Effector CD8-positive, alpha-beta T cell (primary cell): ENCODE results near the gene CLEC16A.

Experiments
- DNase-seq: peaks from one replicate; lab custom pipeline; 2025; lab: John Stamatoyannopoulos, UW

The CLEC16A gene

DNA sequence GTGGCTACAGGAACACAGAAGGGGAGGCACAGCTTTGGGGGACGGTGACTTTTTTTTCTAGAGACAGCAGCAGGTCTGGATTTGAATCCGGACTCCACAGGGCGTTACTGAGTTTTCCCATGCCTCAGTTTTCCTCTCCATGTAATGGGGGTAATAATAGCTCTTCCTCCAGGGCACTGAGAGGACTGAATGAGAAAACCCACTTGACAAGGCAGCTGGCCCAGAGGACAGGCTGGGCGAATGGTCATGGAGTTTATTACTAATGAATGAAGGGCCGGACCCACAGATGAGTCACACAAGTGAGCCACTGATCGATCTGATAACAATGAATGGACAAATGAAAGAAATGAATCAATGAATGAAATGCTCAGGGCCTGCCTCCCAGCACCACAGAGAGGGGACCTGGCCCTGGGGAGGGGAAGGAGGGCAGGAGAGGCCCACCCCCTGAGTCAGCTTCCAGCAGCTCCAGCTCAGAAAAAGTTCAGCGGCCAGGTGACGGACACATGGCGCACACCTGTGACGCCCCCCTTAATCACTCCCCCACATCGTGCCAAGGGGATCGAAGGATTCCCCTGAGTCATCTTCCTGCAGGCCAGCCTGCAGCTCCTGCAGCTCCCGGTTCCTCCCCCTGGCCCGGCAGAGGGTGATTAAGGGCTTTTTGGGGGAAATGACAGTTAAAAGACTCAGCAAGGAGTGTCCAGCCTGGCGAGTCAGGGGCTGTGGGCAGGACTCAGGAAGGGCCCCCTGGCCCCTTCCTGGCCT lies 257.3 kb downstream of the CLEC16A start:
- no peak for DNase-seq

DNA sequence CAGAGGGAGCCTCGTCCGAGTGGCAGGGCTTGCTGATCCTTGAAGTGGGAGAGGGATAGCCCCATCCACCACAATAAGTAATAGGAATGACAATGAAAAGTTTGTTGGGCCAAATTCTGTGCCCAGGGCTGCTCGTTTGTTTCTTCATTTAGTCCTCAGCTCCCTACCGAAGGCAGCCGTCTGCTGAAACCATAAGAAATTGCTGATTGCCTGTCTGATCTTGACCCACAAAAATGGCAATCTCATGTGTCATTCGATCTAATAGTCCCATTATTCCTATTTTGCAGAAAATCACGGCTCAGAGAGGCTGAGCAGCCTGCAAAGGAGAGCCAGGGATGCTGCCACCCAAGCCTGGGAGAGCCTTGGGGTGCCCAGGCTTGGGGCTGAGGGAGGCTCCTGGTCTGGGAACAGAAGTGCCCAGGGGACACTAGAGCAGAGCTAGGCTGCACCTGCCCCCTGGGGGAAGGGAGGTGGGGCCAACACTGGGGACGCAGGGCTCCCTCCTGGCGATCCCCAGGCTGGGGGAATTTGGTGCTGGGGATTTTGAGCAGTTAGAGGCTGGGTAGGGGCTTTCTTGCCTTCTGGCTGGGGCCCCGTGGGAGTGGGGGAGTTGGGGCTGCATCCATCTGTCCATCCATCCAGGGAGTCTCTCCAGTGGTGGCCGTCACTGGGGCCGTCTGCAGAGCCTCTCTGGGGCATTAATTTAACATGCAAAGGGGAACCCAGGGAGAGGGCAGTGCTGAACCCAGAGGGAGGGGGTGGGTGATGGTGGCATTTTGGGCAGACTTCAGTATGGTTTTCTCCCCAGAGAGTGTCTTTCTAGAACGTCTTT lies 258.1 kb downstream of the CLEC16A start:
- no peak for DNase-seq

DNA sequence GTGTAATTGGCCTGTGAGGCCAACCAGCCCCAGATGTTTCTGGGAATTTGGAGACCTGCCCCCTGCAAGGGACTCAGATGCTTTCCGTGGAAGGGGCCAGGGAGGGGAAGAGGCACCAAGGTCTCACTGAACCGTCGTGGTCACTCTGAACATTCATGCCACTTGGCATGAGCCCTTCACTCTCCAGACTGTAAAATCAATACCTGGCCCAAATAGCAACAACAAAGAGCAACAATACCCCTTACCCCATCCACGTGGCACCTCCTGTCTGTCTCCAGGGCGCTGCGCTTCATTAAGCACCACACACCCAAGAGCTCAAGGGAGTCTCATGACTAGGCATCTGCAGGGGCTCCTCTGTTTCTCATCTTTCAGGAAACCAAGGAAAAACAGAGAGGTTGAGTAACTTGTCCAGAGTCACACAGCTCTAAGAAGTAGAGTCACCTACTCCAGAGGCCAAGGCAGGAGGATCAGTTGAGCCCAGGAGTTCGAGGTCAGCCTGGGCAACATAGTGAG lies 258.8 kb downstream of the CLEC16A start:
- DNase-seq = no peak

DNA sequence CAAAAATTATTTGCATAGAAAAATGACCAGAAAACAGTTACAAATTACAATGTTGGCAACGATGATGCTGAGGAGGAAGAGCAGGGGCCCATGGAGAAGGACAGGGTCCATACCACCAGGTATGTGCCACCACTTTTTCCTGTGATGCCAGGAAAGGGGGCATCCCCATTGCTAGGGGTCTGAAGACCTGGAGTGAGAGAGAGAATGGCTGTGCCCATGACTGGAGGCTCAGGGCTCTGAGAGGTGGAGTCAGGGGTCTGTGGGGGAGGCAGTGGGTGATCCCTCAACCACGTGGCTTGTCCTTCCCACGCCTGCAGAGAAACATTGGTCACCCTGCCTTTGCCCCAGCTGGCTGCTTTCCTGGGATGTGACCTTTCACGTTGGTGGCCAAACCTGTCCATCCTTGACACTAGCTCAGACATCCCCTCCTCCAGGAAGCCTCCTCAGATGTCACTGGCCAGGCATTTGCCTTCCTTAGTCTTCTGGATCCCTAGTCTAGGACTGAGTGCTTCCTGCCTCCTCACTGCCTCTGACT lies 260.2 kb downstream of the CLEC16A start:
- no peak for DNase-seq

DNA sequence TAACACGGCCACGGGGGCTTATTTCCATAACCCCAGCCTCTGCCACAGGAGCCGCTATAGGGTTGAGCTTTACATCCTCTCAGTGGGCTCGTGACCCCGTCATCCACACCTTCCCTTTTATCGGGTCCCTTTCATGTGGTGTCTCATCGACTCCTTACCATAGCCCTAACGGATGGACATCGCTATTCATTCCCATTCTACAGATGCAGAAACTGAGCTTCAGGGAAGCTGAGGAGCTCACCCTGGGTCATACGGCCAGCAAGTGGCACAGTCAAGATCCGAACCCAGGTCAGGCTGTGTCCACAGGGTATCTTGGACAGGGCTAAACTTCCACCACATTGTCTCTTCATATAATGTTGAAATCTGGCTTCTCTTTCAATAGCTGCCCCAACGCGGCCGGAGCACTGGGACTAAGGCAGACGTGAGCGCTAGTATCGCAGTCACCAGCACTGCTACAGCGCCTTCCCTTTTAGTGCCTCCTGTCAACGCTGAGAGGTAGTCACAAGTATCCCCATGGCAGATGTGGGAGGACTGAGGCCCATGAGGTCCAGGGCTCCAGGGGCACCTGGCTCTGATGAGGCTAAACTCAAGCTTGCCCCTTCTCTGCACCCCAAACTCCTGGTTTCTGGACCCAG lies 260.8 kb downstream of the CLEC16A start:
- DNase-seq = no peak

DNA sequence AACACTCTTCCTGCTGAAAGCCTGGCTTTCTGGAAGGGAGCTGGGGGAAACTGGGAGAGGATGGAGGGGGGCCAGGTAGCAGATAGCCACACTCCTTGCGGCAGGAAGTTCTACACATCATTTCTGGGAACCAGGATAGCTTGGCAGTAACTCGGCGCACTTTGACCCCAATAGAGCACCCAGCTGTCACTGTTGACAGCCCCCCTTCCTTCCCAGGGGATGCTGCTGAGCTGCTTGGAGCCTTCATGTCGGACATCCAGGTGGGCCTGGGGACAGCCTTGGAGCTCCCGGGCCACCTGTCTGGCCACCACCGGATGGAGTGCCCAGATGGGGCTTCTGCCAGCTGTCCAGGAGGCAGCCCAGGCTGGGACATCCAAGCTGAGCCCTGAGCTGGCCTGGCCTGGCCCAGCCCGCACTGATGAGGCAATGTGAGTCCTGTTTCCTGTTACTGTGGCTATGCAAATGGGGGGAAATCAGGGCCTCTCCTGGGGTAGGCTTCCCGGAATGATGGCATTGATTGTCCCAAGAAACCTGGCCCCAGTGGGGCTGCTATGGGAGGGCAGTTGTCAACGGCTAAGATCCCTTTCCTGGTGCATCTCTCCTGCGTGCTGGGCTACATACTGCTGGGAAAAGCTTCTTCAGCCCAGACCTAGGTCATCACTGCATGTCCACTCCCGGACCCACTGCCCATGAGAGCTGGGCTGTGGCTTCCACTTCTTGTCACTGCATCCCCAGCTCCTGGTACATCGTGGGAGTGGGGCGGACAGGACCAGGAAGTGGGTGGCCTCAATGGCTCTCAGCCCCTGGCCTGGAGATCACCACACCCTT lies 261.6 kb downstream of the CLEC16A start:
- no peak for DNase-seq

DNA sequence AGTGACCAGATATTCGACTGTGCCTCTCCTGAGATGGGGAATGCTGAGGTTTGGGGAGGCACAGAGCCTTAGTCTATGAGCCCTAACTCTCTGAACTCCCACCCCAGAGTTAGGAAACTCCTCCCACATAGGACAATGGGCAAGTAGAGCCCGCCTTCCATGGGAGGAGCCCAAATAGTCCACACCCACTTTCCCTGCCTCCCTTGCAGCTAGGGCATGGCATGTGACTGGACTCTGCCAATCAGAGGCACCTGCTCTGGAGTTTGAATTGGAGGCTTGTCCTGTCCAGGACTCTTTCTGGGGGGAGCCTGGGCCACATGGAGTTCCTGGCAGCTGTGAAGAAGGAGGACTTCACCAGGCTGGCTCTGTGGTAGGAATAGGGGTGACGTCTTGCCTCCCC lies 263.3 kb downstream of the CLEC16A start:
- no peak for DNase-seq

DNA sequence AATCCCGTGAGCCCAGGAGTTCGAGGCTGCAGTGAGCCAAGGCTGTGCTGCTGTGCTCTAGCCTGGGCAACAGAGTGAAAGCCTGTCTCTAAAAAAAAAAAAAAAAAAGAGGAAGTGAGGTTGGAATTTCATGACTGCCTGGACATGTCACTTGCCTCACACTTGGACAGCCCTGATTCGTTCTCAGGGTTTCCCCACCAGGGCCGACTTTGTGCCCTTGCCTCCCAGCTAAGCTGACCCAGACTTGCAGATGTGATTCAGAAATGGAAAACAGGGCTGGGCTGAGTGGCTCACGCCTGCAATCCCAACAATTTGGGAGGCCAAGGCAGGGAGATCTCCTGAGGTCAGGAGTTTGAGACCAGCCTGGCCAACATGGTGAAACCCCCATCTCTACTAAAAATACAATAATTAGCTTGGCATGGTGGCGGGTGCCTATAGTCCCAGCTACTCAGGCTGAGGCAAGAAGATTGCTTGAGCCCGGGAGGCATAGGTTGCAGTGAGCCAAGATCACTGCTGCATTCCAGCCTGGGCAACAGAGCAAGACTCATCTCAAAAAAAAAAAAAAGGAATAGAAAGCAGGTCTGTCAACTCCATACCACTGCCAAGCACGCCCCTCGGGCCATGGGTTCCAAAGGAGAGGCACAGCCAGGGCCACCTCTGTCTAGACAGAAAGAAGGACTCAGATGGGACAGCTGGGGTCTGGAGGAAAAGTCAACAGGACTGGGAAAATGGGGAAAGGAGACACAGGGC lies 264.7 kb downstream of the CLEC16A start:
- no peak for DNase-seq

DNA sequence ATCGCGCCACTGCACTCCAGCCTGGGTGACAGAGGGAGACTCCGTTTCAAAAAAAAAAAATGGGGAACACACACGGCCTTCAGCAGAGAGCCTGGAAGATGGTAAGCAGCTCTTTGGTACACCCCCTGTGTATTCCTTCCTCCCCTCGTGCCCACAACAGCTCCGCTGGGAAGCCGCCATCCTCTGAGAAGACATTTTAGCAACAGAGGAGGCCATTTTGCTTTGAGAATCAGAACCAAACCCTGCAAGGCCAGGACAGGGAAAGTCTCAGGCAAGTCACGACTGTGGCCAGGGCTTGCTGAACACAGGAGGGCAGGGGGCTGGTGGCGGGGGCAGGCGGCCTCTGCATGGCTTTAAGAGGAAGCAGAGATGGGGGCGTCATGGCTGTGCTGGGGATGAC lies 265.9 kb downstream of the CLEC16A start:
- DNase-seq = no peak

DNA sequence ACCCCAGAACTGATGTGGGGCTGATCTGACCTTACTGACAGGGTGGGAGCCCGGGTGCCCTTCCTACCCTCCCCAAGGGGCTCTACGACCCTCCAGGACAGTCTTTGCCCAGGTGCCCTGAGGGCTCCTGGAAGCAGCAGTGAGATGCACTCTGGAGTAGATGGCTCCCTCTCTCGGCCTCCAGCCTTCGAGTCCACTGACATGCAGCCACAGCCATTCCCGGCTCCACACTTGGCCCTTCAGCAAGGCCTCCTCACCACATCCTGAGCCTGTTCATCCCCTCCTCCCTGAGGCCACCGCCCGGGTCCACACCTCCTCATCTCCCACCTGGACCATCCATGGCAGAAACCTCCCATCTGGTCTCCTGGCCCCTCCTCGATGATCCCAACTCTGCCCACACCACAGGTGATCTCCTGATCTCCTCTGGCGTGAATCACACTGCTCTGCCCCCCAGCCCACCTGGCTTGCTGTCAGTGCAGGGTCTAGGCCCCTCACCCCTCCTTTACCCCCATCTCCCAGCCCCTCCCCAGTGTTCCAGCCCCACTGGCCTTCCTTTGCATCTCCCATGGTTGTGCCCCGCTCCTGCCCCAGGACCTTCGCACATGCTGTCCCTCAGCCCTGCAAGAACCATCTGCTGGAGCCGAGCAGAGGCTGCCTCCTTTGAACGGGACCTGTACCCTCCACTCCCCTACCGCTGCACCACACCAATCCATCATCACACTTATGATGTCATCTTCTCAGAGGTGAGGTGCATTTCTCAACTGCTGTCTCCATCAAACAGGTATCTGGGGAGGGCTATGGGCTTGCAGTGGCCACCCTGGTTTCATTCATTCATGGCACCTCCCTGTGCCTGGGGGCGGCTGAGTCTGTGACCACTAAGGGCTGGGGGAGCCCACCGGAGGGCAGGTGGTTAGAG lies 267.0 kb downstream of the CLEC16A start:
- no peak for DNase-seq

DNA sequence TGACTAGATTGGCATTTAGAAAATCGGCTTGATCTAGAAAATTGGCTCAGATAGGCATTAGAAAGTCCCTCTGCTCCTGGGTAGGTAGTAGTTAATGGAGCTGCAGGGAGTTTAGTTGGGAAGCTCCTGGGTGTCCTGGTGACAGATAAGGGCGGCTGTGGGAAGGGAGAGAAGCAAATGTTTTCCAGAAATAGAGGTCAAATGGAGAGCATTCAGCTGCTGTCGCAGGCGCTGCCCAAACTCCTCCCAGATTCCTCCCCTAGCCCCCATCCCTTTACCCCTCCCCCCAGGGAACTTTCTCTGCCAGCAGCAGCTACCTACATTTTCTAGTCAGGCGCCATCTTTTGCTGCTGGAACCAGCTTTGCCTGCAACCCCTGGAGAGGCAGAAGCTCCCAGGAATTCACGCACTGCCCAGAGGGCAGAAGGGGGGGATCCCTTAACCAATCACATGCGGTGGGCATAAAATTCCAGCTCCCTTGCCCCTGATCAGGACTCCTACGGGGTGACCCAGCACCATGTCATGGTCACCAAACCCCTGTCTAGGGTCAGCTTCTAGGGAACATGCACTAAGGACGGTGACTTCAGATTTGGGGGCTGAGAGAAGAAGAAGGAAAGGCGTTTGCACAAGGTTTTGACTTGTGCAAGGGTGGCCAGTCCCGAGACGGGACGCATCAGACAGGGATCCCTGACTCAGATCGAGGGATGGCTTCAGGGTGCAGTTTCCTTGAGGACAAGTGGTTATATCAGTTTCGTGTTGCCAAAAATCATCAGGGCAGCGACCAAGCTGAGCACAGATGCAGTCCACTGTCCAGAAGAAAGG lies 267.8 kb downstream of the CLEC16A start:
- no peak for DNase-seq

DNA sequence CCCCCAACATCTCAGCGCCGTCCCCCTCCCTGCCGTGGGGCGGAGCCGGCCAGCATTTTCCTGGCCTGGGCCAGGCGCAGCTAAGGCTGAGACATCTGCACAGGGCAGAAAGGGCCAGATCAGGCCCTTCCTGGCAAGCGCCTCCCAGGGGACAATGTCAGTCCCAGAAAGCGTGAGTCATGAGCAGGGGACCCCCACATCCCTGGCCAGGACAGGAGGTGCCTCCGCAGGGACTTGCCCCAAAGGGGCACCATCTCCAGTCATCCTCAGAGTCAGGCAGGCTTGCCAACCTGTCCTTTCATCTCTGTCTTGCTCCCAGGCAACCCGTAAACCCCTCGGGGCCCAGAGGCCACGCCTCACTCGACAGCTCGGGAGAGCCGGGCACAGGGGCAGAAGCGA lies 268.4 kb downstream of the CLEC16A start:
- no peak for DNase-seq

DNA sequence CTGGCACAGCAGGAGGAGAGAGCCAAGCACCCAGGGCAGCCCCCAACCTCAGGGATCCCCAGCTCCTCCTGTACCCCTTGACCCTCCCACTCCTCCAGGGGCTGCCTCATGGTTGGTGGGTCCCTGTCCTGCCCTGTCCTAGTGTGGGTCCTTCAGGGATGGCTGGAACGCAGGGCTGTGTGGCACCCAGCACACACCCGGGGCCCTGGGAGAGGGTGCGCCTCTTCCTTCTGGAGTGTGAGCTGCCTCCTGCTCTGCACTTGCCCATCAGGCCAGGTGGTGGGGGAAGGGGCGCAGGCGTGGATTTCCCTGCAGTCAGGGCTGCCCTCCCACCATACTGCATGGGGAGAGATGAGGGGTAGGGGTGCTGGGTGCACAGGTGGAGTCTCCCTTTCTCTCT lies 269.0 kb downstream of the CLEC16A start:
- no peak for DNase-seq

DNA sequence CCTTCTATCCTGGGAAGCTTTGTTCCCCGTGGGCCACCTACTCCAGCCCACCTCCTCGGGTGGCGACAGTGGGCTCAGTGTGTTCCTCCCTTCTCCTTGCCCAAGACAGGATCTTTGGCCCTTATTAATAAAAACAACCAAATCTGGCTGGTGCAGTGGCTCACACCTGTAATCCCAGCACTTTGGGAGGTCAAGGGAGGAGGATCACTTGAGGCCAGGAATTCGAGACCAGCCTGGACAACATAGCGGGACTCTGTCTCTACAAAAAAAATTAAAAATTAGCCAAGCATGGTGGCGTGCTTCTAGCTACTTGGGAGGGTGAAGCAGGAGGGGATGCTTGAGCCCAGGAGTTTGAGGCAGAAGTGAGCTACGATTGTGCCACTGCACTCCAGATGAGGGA lies 269.4 kb downstream of the CLEC16A start:
- no peak for DNase-seq

DNA sequence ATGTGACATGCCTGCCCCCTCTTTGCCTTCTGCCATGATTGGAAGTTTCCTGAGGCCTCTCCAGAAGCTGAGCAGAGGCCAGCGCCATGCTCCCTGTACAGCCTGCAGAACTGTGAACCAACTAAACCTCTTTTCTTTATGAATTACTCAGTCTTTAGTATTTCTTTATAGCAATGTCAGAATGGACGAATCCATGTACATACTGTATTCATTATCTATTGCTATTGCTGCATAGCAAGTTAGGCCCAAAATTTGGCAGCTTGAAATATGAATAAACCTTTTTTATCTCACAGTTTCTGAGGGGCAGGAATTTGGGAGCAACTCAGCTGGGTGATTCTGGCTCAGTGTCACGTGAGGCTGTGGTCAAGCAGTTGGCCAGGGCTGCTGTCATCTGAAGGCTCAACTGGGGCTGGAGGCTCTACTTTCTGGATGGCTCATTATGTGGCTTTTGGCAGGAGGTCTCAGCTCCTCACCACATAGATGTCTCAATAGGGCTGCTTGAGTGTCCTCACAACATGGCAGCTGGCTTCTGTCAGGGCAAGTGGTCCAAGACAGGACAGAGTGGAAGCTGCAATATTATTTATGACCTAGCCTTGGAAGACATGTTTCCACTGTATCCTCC lies 271.7 kb downstream of the CLEC16A start:
- DNase-seq = no peak

DNA sequence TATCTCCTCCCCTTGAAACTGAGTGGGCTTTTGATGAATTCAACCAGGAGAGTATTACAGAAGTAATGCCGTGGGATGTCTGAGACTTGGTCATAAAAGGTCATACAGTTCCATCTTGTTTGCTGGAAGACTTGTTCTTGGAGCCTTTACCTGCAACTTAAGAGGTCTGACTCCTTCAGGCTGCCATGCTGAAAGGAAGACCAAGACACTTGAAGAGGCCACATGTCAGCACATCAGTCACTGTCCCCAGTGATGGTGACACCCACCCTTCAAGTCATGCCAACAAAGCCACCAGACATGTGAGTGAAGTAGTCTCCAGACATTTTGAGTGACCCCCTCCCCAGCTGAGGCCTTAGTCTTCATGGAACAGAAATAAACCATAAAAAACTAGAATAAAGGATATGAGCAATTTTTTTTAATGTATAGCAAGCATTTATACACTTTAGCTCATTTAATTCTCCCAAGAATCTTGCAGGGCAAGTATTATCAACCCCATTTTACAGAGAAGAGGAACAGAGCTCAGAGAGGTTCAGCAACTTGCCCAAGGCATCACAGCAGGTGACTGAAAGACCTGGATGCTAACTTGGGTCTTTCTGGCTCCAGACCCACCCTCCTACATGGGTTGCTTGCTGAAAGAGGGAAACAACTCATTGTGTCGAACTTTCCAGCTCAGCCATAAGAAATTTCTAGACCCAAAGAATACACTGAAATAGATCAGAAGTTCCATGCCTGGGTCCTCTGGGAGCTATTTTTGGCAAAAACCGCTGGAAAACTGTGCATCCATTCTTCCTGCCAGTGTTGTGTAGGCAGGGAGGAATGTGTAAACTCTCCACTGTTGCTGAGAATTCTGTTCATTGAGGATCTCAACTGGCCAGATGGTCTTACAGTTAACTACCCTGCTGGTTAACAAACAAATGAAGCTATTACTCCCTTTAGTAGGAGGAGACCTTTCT lies 273.6 kb downstream of the CLEC16A start:
- no peak for DNase-seq

DNA sequence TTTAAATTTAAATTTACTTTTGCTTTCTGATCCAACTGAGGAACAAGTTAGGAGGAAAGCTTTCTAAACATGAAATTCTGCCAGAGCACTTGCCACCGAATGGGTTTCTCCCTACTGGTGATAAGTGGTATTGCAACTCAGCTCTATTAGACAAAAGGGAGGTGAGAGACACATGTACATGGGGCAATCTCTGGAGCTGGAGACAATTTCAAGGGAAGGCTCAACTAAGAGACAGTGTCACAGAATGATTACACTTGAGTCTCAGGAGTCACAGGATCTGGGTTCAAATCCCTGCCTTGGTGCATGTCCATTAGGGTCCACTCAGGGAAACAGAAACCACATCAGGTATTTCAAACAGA lies 274.2 kb downstream of the CLEC16A start:
- DNase-seq = no peak
